Colonic mucosa (tissue), 4 donors: ENCODE data around the gene GLP1R. TPM values are rescaled to one million over a fixed set of nuclear protein-coding genes. Genes with fewer than 3 reads are reported as not detected.

Source experiments
- DNase-seq: peaks from one replicate; pipeline ENCODE4 v3.0.0-alpha.2; 2020
- H3K27ac ChIP-seq: fragments of 200-600 bp; one replicate; pipeline ENCODE4 v1.8.0; 2021
- H3K27me3 ChIP-seq: fragments of 200-600 bp; one replicate; pipeline ENCODE4 v1.8.0; 2021
- H3K36me3 ChIP-seq: fragments of 200-600 bp; one replicate; pipeline ENCODE4 v1.8.0; 2021
- H3K4me1 ChIP-seq: fragments of 200-600 bp; one replicate; pipeline ENCODE4 v1.8.0; 2021; ENCODE audit warnings: mild to moderate bottlenecking
- H3K4me3 ChIP-seq: fragments of 200-600 bp; one replicate; pipeline ENCODE4 v1.8.0; 2021
- H3K9ac ChIP-seq, 2 donors: one replicate each; pipeline ENCODE4 v1.7.0; 2013; ENCODE audit warnings: control low read depth in 2 of 2, low read depth in 2 of 2, low read length in 2 of 2
- H3K9me3 ChIP-seq: fragments of 200-600 bp; one replicate; pipeline ENCODE4 v1.8.0; 2021
- intact Hi-C: fragments of 100-400 bp; cut with DNase I; formaldehyde crosslinking; loops from one replicate; pipeline ENCODE4 v1.14.1; 2022
- total RNA-seq, 2 donors: library from RNA; stranded (reverse); fragmentation: NEBNext Ultra II Directional in 1 of 2; extraction: Animal tissue kit (Norgen Biotek cat#: 25700) in 1 of 2; gene quantifications; one replicate each; pipeline ENCODE4 v1.2.1, GENCODE V29; 2021
- TF ChIP-seq, protein P1 (sequence below): fragments of 200-600 bp; IDR thresholded peaks from one replicate; pipeline ENCODE4 v1.8.0; 2022; ENCODE audit warnings: antibody characterized with exemption, mild to moderate bottlenecking
- donor health status: healthy.
- donor health status: DM: no; HTN: no; CAD: no.
- donor health status: DM: no; HTN: no; CAD: no.

Gene GLP1R
- total RNA-seq, 2 donors from 2014 or later = not detected

DNA sequence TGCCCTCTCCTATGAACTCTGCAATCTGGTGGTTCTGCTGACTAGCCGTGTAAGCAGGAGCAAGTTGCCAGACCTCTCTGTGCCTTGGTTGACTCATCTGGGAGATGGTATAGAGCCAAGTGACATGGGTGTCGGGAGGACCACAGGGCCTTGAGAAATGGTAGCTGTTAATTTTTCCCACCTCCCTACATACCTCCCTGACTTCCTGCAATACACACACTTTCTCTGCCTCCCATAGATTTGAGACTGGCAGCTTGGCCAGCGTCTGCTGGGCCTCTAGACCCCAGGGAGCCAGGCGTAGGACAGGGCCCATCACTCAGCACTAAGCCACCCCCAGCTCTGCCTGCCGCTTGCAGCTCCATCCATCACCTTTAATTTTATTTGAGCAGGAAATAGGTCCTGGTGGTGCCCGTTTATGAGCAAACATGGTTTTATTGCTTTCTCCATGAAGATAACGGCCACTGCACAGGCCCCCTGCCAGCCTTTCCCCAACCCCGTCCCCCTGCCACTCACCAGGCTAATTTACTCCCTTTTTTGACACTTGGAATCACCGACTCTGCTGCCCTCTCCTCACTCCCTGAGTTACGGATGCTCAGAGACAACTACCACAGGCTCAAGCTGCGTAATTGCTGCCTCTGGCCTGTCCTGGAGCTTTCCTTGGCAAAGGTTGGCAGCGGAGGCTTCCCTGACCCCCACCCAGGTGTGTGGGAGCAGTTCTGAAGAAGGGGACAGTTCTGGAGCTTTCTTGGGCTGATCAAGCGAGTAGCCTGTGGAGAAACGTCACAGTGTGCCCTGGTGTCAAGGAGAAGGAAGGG is 11.1 kb downstream of the GLP1R start:
- DNase-seq = no peak
- peaks cover 3% of the 10 kb centered on the region for H3K27me3 ChIP-seq
- H3K36me3 ChIP-seq = no peaks in the 10 kb centered on the region
- TF ChIP-seq, protein P1, sequence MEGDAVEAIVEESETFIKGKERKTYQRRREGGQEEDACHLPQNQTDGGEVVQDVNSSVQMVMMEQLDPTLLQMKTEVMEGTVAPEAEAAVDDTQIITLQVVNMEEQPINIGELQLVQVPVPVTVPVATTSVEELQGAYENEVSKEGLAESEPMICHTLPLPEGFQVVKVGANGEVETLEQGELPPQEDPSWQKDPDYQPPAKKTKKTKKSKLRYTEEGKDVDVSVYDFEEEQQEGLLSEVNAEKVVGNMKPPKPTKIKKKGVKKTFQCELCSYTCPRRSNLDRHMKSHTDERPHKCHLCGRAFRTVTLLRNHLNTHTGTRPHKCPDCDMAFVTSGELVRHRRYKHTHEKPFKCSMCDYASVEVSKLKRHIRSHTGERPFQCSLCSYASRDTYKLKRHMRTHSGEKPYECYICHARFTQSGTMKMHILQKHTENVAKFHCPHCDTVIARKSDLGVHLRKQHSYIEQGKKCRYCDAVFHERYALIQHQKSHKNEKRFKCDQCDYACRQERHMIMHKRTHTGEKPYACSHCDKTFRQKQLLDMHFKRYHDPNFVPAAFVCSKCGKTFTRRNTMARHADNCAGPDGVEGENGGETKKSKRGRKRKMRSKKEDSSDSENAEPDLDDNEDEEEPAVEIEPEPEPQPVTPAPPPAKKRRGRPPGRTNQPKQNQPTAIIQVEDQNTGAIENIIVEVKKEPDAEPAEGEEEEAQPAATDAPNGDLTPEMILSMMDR = no peak
- H3K9me3 ChIP-seq = no peaks in the 10 kb centered on the region
- no peak overlapping the region for H3K9ac ChIP-seq
- intact Hi-C loops = no loop called here
- H3K4me3 ChIP-seq = no peak overlapping the region
- H3K4me1 ChIP-seq = no peaks in the 10 kb centered on the region
- H3K27ac ChIP-seq = no peak overlapping the region

DNA sequence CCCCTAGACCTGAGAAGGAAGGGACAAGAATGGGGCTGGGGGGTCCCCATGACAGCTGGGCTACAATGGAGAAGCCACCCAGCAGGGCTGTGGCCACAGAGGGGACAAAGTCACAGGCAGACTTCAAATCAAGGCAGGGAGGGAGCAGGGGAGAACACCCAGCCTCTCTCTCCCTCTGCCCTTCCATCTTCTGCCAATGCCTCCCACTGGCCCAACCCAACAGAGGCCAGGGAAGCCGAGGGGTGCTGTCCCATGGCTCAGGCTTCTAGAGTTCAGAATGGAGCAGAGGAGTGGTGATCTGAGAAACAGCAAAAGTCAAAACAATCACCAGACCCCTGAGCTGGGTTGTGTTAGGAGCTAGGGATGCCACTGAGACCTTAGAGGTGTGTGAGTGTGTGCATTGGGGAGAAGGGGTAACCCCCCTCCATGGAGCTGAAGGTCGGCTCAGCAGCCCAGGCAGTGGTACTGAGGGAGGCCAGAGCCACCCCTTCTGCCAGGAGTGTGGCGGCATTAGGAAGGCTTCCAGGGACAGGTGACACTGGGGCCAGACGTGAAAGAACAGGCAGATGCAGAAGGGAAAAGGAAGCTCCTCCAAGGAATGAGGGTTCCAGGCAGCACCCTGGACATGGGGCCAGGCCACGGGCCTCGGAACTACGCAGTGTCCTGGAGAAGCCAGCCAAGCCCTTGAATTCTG is 12.0 kb downstream of the GLP1R start:
- Histone ChIP-seq H3K36me3 (no peaks in the 10 kb centered on the region), H3K27ac (no peak overlapping the region), H3K27me3 (peaks cover 3% of the 10 kb centered on the region), H3K9me3 (no peaks in the 10 kb centered on the region), H3K4me1 (no peaks in the 10 kb centered on the region), H3K4me3 (no peak overlapping the region), H3K9ac (no peak overlapping the region)
- intact Hi-C loops = no loop called here
- TF ChIP-seq, protein P1 = no peak
- DNase-seq = no peak

DNA sequence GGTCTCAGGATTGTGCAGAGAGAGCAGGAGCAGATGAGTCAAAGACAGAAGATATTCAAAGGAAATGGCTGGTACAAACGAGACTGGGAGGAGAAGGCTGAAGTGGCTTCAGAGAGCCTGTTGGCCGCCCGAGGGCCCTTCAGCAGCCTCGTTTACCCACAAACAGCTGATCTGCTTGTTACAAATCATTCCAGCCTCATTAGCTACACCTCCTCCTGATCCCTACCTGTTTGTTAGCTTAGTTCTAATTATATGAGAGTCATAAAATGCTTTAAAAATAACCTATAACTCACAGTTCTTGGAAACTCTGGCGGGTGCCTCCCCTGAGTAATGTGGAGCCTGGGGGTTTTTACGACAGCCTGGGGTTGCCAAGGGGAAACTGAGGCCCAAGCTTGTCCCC is 12.6 kb downstream of the GLP1R start:
- no peak overlapping the region for H3K9ac ChIP-seq
- no peak for DNase-seq
- no peaks in the 10 kb centered on the region for H3K36me3 ChIP-seq
- intact Hi-C loops = no loop called here
- H3K27ac ChIP-seq = no peak overlapping the region
- H3K9me3 ChIP-seq = no peaks in the 10 kb centered on the region
- no peak overlapping the region for H3K4me3 ChIP-seq
- H3K4me1 ChIP-seq = no peaks in the 10 kb centered on the region
- TF ChIP-seq, protein P1 = no peak
- peaks cover 3% of the 10 kb centered on the region for H3K27me3 ChIP-seq

DNA sequence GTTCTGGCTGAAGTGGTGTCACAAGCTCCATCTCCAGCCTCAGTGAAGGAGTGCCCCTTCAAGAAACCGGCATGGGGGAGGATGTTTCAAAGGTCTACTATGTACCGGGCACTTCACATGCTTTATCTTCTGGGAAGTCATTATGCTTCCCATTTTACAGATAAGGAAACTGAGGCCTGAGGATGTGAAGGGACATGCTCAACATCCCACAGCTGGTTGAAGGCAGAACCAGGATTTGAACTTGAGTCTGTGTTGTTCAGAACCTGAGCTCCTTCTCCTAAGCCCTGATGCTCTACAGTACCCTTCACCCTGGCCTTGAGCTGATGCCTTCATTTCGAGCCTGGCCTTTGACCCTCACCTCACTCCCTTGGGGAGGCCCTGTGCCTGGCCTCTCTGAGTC is 13.0 kb downstream of the GLP1R start:
- H3K4me1 ChIP-seq = no peaks in the 10 kb centered on the region

DNA sequence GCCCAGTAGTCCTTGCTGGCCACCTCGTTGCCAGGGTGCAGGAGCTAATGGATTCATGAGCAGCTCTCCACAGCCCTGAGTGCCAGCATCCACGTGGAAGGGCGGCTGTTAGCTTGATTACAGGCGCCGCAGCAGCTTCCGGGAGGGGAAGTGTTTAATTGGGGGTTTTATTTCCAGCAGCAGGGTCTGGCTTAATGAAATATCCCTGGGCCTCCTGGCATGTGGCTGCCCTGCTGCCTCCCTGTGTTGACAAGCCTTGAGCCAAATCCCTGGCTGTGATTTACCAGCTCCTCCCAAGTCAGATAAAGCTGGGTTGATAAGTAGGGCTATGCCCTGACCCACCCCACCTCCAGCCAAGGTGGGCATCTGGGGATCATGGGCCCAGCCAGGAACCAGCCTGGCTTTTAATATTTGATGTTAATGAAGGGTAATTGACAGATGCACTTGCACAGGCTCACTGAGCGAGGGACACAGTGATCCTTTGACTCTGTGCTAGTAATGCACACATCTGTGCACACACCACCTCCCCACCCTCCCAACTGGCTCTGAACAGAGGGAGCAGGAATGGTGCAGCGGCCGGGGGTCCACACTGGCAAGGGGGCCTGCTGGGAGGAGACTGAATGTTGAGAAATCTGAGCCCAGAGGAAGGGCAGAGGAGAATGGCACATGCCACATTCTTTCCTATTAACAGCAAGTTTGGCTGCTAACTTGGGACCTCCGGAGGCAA is 13.6 kb downstream of the GLP1R start:
- no peaks in the 10 kb centered on the region for H3K36me3 ChIP-seq
- TF ChIP-seq, protein P1 = no peak
- no peak overlapping the region for H3K27ac ChIP-seq
- peaks cover 3% of the 10 kb centered on the region for H3K27me3 ChIP-seq
- no peak for DNase-seq
- no peak overlapping the region for H3K4me3 ChIP-seq
- H3K9me3 ChIP-seq = no peaks in the 10 kb centered on the region
- H3K9ac ChIP-seq = no peak overlapping the region
- no peaks in the 10 kb centered on the region for H3K4me1 ChIP-seq
- intact Hi-C loops = no loop called here

More for the DNA sequence above, 13.0 kb downstream of the GLP1R start:
- intact Hi-C loops = no loop called here
- Histone ChIP-seq H3K9me3 (no peaks in the 10 kb centered on the region), H3K4me3 (no peak overlapping the region), H3K9ac (no peak overlapping the region), H3K27me3 (peaks cover 3% of the 10 kb centered on the region), H3K27ac (no peak overlapping the region), H3K36me3 (no peaks in the 10 kb centered on the region)
- DNase-seq = no peak
- TF ChIP-seq, protein P1 = no peak
